DND-41 (cell line): ENCODE data around the gene PGF.
"Not testable (repeated sequence)": the region's sequence is repeated elsewhere in the genome, so short reads cannot be mapped to it uniquely, and the experiment has no call there.

Experiments used
- ATAC-seq: fragments of 200-7000 bp; cut with Tn5 transposase; 3 replicates; pipeline ENCODE4 v1.9.1; 2021; ENCODE audit warnings: low read depth; ENCODE audit not compliant: insufficient read depth
- DNase-seq: peaks from one replicate; pipeline ENCODE4 v3.0.0-alpha.2; 2020
- H2AFZ ChIP-seq: 2 replicates; pipeline ENCODE4 v1.6.0; 2012; ENCODE audit warnings: low read depth, low read length
- H3K27ac ChIP-seq: 2 replicates; pipeline ENCODE4 v1.5.1; 2012; ENCODE audit warnings: low read length, inconsistent platforms
- H3K27me3 ChIP-seq: fragments of 200-600 bp; sonication (generic); 2 replicates; pipeline ENCODE4 v1.6.0; 2012; ENCODE audit warnings: low read length, mild to moderate bottlenecking, inconsistent platforms; ENCODE audit not compliant: insufficient read depth, poor library complexity
- H3K36me3 ChIP-seq: 2 replicates; pipeline ENCODE4 v1.5.1; 2012; ENCODE audit warnings: low read length, inconsistent platforms; ENCODE audit not compliant: insufficient read depth
- H3K4me1 ChIP-seq: 2 replicates; pipeline ENCODE4 v1.5.1; 2012; ENCODE audit warnings: mild to moderate bottlenecking, low read length; ENCODE audit not compliant: insufficient read depth
- H3K4me2 ChIP-seq: 2 replicates; pipeline ENCODE4 v1.6.0; 2012; ENCODE audit warnings: mild to moderate bottlenecking, moderate library complexity, low read length, inconsistent platforms; ENCODE audit not compliant: insufficient read depth
- H3K4me3 ChIP-seq, 2 experiments: fragments of 200-600 bp in 1 of 2; shearing (Covaris generic) in 1 of 2; 2 replicates each; pipeline ENCODE4 v1.5.1; 2012 to 2016; ENCODE audit warnings: inconsistent platforms in 2 of 2, low read length in 2 of 2, mild to moderate bottlenecking in 2 of 2, low read depth in 1 of 2, moderate library complexity in 1 of 2
- H3K79me2 ChIP-seq: 2 replicates; pipeline ENCODE4 v1.6.0; 2012; ENCODE audit warnings: low read length, inconsistent platforms; ENCODE audit not compliant: insufficient read depth
- H3K9ac ChIP-seq: 2 replicates; pipeline ENCODE4 v1.6.0; 2012; ENCODE audit warnings: low read depth, mild to moderate bottlenecking, inconsistent platforms, low read length, moderate library complexity
- H3K9me3 ChIP-seq: 2 replicates; pipeline ENCODE4 v1.5.1; 2012; ENCODE audit warnings: low read length, moderate library complexity, mild to moderate bottlenecking, inconsistent platforms; ENCODE audit not compliant: insufficient read depth, severe bottlenecking
- H4K20me1 ChIP-seq: 2 replicates; pipeline ENCODE4 v1.6.0; 2012; ENCODE audit warnings: low read length; ENCODE audit not compliant: insufficient read depth
- CTCF ChIP-seq: IDR thresholded peaks from 2 replicates; pipeline ENCODE4 v1.5.1; 2012; ENCODE audit warnings: borderline replicate concordance, low read length, moderate library complexity, mild to moderate bottlenecking; ENCODE audit not compliant: poor library complexity, severe bottlenecking; ENCODE audit errors: extremely low read depth
- EZH2 ChIP-seq: IDR thresholded peaks from 3 replicates; pipeline ENCODE4 v1.6.1; 2012; ENCODE audit warnings: borderline replicate concordance, low read depth, mild to moderate bottlenecking, moderate library complexity, low read length, inconsistent platforms; ENCODE audit not compliant: severe bottlenecking

The PGF gene

DNA sequence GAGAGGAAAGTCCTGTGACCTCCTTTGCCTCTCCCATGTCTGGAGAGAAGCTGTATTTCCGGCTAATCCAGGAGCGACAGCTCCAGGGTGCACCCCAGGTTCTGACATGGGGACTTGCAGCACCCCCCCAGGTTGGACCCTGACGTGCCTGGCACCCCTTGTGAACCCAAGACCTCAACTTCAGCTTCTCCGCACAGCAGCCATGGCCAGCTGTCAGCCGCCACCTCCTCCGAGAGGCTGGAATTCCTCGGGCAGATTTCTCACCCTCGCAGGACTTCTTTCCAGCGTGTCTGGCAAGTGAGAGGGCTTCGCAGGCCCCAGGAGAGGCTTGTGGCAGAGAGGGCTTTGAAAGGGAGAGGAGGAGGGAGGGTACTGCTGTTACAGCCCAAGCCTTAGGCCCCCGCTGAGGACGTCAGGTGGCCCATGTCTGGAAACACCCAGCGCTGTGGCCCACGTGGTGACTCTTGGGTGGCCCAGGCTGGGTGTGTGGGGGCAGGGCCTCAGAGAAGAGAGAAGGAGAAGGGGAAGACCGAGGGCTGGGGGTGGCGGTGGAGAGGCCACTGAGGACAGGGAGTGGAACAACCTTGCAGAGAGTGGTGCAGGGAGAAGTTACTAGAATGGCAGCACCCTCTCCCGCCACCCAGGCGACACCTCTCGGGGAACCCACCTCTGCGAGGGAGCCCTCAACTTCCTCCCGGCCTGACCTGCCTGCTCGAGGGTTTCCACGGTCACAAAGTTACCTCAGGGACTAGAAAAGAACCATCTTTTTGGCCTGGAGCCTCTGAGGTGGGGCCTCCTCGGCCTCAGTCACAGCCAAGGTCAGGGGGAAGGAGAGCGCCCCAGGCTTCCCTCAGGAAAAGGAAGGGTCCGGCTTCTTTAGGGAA lies 20.7 kb downstream of the PGF start:
- no peaks in the 10 kb centered on the region for H3K36me3 ChIP-seq
- no peaks in the 10 kb centered on the region for H3K4me1 ChIP-seq
- H3K79me2 ChIP-seq, result no peaks in the 10 kb centered on the region
- DNase-seq (no peak), ATAC-seq (no peak)
- no peak overlapping the region for H2AFZ ChIP-seq
- H4K20me1 ChIP-seq, result no peaks in the 10 kb centered on the region
- no peak overlapping the region for H3K27ac ChIP-seq
- no peak overlapping the region for H3K4me2 ChIP-seq
- TF ChIP-seq EZH2, result no peak
- TF ChIP-seq CTCF, result no peak
- no peaks in the 10 kb centered on the region for H3K9me3 ChIP-seq
- no peak overlapping the region for H3K9ac ChIP-seq
- no peak overlapping the region for H3K4me3 ChIP-seq
- peaks cover under 1% of the 10 kb centered on the region for H3K27me3 ChIP-seq

DNA sequence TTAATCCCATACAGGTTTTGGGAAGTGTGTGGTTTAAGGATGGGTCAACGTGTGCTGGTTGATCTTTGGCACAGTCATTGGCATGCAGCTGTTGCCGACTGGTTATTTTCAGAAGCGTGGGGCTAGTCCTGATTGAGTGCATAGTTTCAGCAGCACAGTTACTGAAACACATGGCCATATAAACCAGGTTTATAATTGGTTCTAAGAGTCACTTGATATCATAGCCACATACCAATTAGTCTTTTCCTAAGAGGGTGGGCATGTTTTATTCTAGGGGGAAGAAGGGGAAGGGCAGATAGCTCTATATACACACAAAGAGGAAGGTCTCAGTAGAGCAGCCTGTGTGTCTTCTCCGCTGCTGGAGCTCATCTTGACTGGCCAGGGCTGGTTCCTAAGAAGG lies 21.4 kb downstream of the PGF start:
- ATAC-seq (no peak), DNase-seq (no peak)
- Histone ChIP-seq H3K9ac (no peak overlapping the region), H3K27ac (no peak overlapping the region), H3K4me2 (no peak overlapping the region), H3K4me1 (no peaks in the 10 kb centered on the region), H3K4me3 (no peak overlapping the region), H3K27me3 (peaks cover 3% of the 10 kb centered on the region), H3K36me3 (no peaks in the 10 kb centered on the region), H2AFZ (no peak overlapping the region), H4K20me1 (no peaks in the 10 kb centered on the region), H3K79me2 (no peaks in the 10 kb centered on the region), H3K9me3 (no peaks in the 10 kb centered on the region)
- TF ChIP-seq EZH2, result no peak
- TF ChIP-seq CTCF, result no peak

DNA sequence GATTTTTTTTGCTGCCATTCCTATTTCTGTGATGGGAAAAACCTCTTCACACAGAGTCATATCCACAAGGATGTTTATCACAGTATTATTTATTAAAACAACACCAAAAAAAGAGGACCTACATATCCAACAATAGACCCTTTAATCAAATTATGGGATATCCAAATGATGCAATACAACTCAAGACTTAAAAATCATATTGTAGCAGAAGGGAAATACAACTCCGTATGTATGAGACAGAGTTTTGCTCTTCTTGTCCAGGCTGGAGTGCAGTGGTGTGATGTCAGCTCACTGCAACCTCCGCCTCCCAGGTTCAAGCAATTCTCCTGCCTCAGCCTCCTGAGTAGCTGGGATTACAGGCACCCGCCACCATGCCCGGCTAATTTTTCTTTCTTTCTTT lies 22.5 kb downstream of the PGF start:
- H3K79me2 ChIP-seq, H3K27ac ChIP-seq, H3K27me3 ChIP-seq, H3K4me1 ChIP-seq, DNase-seq, H4K20me1 ChIP-seq, H3K36me3 ChIP-seq, H3K4me2 ChIP-seq, ATAC-seq, H3K4me3 ChIP-seq, H3K9me3 ChIP-seq, H2AFZ ChIP-seq, H3K9ac ChIP-seq: not testable (repeated sequence)

DNA sequence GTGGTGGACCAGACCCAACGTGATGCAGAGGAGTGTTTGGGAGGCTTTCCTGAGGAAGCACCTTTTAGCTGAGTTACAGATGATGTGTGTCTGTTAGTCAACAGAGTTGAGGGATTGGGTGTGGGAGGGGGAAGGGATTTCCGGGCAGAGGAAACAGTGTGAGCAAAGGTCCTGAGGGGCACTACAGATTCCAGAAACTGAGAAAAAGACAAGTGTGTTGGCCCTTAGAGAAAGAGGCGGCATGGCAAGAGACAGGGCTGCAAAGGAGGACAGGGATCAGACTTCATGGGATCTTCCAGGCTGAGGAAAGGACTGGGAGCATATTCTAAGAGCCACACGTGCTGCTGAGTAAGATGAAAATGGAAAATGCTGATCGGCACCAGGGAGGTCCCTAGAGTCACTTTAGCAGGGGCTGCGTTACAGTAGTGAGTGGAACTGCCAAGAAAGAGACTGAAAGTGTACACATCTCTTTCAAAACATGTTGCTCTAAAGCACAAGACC lies 22.9 kb downstream of the PGF start:
- Histone ChIP-seq H3K79me2 (no peaks in the 10 kb centered on the region), H3K27me3 (peaks cover 3% of the 10 kb centered on the region), H3K4me2 (no peak overlapping the region), H3K36me3 (no peaks in the 10 kb centered on the region), H3K4me1 (no peaks in the 10 kb centered on the region), H3K27ac (no peak overlapping the region), H4K20me1 (no peaks in the 10 kb centered on the region), H3K9me3 (no peaks in the 10 kb centered on the region), H2AFZ (no peak overlapping the region), H3K9ac (no peak overlapping the region), H3K4me3 (no peak overlapping the region)
- no peak for TF ChIP-seq CTCF
- no peak for TF ChIP-seq EZH2
- ATAC-seq, result no peak
- DNase-seq, result no peak

GRCh38 chr14:74931744-74932143 lies 23.7 kb downstream of the PGF start:
- not testable (repeated sequence) for H3K9me3 ChIP-seq, H3K9ac ChIP-seq, H3K4me1 ChIP-seq, ATAC-seq, DNase-seq, H3K36me3 ChIP-seq, H4K20me1 ChIP-seq, H3K4me2 ChIP-seq, H3K79me2 ChIP-seq, H3K27me3 ChIP-seq, H2AFZ ChIP-seq, H3K27ac ChIP-seq, H3K4me3 ChIP-seq
